Brain pericyte (primary cell): Measurements from ENCODE around the gene CFL1.
A peak's percentile ranks its signal among the peaks of the same experiment; 100 is the strongest.
"Not testable (repeated sequence)": the region's sequence is repeated elsewhere in the genome, so short reads cannot be mapped to it uniquely, and the experiment has no call there.

Experiments
- DNase-seq: peaks from one replicate; pipeline ENCODE4 v3.0.0-alpha.2; 2012; ENCODE audit warnings: low read depth, low spot score

CFL1 gene

GRCh38 chr11:65842144-65842543 lies 15.8 kb downstream of the CFL1 start:
- DNase-seq = no peak

DNA sequence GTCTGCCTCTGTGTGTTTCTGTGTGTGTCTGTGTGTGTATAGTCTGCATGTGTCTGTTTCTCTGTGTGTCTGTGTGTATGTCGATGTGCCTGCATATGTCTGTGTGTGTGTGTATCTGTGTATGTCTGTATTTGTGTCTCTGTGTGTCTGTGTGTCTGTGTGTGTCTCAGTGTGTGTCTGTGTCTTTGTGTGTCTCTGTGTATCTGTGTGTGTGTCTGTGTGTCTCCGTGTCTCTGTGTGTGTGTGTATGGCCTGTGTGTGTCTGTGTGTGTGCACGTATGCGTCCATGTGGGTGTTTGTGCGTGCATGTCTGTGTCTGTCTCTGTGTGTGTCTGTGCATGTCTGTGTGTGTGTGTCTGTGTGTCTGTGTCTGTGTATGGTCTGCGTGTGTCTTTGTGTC lies 23.8 kb downstream of the CFL1 start:
- no peak for DNase-seq

- DNase-seq = peak; percentile 84
Observed at GRCh38 chr11:65833297-65834030, 24.5 kb downstream of the CFL1 start, which contains the start of gene SNX32. Gene SNX32 (plus strand): TSS chr11:65833963. CDS start chr11:65834066, 103 bp downstream.

- not testable (repeated sequence) for DNase-seq
Observed at GRCh38 chr11:65832231-65832630, 25.7 kb downstream of the CFL1 start.

DNA sequence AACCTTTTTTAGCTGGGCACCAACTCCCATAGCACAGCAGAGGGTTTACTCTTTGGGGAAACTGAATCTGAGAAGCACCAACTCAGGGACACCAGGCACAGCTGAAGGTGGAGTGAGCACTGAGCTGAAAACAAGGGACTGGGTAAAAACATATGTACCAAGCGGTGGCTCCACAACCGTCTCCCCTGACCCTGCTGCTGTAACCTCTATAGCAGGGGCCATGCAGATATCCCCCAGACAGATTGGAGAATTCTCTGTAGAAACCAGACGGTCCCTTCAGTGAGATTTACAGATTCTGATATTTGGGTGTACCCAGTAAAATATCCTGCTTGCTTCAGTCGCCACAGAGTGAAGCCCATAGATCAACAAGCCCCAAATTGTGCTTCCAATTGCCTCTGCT lies 28.5 kb downstream of the CFL1 start:
- DNase-seq = no peak

- DNase-seq = no peak
Observed at GRCh38 chr11:65826984-65827735, 30.8 kb downstream of the CFL1 start.

- DNase-seq = no peak
Observed at GRCh38 chr11:65822776-65823528, 35.0 kb downstream of the CFL1 start.

GRCh38 chr11:65821107-65821506 lies 36.9 kb downstream of the CFL1 start:
- no peak for DNase-seq

- peak; percentile 48 for DNase-seq
Observed at GRCh38 chr11:65817835-65818680, 39.9 kb downstream of the CFL1 start.

DNA sequence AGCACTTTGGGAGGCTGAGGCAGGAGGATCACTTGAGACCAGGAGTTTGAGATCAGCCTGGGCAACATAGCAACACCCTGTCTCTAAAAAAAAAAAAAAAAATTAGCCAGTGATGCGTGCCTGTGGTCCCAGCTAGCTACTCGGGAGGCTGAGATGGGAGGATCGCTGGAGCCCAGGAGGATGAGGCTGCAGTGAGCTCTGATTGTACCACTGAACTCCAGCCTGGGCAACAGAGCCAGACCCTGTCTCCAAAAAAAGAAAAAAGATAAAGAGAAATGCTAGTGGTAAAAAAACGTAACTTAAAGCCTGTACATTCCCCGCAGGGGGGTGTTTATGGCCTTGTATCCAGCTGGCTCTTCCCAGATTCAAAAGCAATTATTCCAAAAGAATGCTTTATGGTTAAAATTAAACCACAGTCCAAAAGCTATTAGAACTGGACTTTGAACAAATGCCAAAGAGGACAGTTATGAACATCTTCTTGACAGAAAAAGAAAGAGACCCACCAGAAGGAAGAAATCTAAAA lies 40.6 kb downstream of the CFL1 start:
- DNase-seq = no peak

- DNase-seq = no peak
Observed at GRCh38 chr11:65816696-65817095, 41.3 kb downstream of the CFL1 start.

- DNase-seq = no peak
Observed at GRCh38 chr11:65814986-65815565, 42.9 kb downstream of the CFL1 start.

DNA sequence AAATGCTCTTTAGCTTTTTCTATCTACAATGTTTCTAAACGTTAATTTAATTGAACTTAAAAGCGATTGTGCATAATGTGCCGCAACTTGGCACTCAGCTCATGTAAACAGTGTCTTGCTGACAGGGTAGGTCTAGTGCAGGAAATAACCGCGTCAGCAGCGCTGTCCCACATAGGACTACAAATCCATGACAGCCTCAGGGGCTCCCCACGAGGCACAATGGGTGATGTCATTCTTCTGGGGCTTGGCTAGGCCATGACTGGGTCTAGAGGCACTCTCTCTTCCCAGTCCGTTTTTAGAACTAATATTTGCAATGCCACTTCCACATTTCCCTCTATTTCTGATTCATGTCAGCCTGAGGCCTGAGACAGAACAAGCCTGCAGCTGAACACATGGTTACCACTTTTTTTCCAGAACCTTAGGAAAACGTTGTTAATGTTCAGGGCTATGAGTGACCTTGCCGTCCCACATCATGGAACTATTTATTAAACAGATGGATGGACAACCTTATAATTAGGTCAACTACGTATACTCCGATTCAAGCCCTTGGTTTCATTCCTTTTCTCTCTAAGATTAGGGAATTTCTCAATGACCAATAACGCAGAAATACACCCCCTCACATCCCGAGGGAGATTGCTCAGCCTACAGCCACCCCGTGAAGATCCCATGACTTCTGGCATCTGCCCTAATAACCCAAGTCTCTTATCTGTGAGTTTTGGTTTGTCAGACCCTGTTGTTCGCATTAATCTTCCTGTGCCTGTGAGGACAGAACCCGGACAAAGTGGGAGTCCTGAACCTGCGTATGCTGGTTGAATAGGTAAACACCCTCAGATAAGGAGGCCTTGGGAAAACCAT lies 43.6 kb downstream of the CFL1 start:
- DNase-seq = no peak

GRCh38 chr11:65811764-65812475 lies 46.1 kb downstream of the CFL1 start:
- DNase-seq = no peak

- no peak for DNase-seq
Observed at GRCh38 chr11:65810046-65810868, 47.7 kb downstream of the CFL1 start.

GRCh38 chr11:65809496-65809895 lies 48.5 kb downstream of the CFL1 start:
- no peak for DNase-seq

GRCh38 chr11:65808744-65809341 lies 49.1 kb downstream of the CFL1 start:
- DNase-seq = no peak

DNA sequence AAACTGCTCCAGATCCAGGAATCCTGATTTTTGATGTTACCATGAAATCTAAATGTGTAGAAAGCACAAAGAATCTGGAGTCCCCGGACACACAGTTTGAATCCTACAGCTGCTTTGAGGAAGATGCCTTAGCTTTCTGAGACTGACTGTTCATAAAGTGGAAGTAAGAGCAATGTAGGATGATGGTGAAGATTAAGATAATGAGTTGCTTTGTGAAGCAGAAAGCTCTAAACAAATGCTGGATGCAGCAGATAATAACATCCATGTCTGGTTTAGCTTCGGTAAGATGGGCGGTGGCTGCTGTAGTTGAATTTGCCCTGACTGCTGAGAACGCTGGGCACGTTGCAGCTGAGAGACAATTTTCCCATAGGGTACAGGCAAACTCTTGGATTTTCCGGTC lies 51.0 kb downstream of the CFL1 start:
- no peak for DNase-seq
